Tibial nerve (tissue), 4 donors: ENCODE measurements around the gene TMSB15C.
"Not testable (repeated sequence)": the region's sequence is repeated elsewhere in the genome, so short reads cannot be mapped to it uniquely, and the experiment has no call there.

Experiments used
- EP300 ChIP-seq, 2 donors: sonication (generic); formaldehyde crosslinking; IDR thresholded peaks; one replicate each; pipeline ENCODE4 v1.6.1; 2017; ENCODE audit warnings: antibody characterized with exemption in 2 of 2, mild to moderate bottlenecking in 1 of 2
- POLR2A ChIP-seq, 2 donors: fragments of 450-650 bp; IDR thresholded peaks; one replicate each; pipeline ENCODE4 v1.6.1; 2017; ENCODE audit warnings: antibody characterized with exemption in 2 of 2, mild to moderate bottlenecking in 2 of 2, moderate library complexity in 2 of 2
- TF ChIP-seq, protein P1 (sequence below), 5 experiments: fragments of 200-600 bp in 3 of 5; fragments of 450-650 bp in 2 of 5; sonication (generic) in 3 of 5; IDR thresholded peaks; one replicate each; pipeline ENCODE4 v1.5.1; 2016 to 2019; ENCODE audit warnings: antibody characterized with exemption in 5 of 5, mild to moderate bottlenecking in 3 of 5, moderate library complexity in 2 of 5

DNA sequence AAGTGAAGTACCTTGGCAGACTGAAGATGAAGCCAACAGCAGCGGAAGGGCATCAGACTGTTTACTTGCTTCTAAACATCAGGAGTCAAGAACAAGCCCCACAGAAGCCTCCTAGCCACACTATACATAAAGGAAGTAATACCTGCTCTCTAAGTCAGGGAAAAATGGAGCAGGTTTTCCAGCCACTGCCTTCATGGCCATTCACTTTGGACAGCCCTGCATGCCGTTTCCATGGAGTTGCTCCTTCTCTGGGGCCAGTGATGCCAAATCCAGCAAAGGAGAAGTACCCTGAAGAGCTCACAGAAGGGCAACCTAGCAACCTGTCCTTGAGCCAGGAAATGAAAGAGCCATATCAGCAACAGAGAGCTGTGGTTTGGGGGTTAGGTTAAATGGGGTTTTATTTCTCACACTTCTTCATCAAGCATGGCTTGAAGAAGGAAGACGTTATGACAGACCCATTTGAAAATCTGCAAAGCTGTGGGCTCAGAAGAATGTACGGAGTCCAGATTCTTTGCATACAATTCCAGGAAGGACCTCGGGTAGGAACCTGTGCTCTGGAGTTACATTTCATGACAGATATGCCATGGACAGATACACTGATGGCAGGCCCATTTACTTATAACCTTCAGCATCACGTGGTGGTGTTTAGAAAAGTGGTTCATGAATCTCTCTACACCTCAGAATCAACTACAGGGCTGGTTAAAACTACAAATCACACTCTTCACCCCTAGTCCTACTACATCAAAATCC is 34.6 kb upstream of the TMSB15C start:
- TF ChIP-seq, protein P1, sequence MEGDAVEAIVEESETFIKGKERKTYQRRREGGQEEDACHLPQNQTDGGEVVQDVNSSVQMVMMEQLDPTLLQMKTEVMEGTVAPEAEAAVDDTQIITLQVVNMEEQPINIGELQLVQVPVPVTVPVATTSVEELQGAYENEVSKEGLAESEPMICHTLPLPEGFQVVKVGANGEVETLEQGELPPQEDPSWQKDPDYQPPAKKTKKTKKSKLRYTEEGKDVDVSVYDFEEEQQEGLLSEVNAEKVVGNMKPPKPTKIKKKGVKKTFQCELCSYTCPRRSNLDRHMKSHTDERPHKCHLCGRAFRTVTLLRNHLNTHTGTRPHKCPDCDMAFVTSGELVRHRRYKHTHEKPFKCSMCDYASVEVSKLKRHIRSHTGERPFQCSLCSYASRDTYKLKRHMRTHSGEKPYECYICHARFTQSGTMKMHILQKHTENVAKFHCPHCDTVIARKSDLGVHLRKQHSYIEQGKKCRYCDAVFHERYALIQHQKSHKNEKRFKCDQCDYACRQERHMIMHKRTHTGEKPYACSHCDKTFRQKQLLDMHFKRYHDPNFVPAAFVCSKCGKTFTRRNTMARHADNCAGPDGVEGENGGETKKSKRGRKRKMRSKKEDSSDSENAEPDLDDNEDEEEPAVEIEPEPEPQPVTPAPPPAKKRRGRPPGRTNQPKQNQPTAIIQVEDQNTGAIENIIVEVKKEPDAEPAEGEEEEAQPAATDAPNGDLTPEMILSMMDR (IDR thresholded peaks at IDR 0.05): not testable (repeated sequence)
- not testable (repeated sequence) for TF ChIP-seq POLR2A, EP300 (IDR thresholded peaks at IDR 0.05)
